Spleen (tissue), 11 donors: ENCODE data around the gene COL23A1. TPM values are rescaled to one million over a fixed set of nuclear protein-coding genes. Genes with fewer than 3 reads are reported as not detected.

Experiments
- DNase-seq: peaks from one replicate; pipeline ENCODE4 v3.0.0-alpha.2; 2020
- H3K27ac ChIP-seq, 8 donors: fragments of 200-600 bp; sonication (generic) in 7 of 8; 1 replicate in 4 of 8; 2 replicates in 4 of 8; pipeline versions ENCODE4 v1.5.0 to v1.8.0; 2016 to 2021; ENCODE audit warnings: inconsistent platforms in 4 of 8, mild to moderate bottlenecking in 4 of 8, moderate library complexity in 1 of 8
- H3K27me3 ChIP-seq, 7 donors: fragments of 200-600 bp; sonication (generic) in 6 of 7; replicated peaks in 1 of 7; 1 replicate in 4 of 7; 2 replicates in 3 of 7; pipeline versions ENCODE4 v1.5.0 to v1.8.0; 2016 to 2021; ENCODE audit warnings: inconsistent platforms in 3 of 7, mild to moderate bottlenecking in 1 of 7
- H3K36me3 ChIP-seq, 6 donors: fragments of 200-600 bp; sonication (generic) in 5 of 6; 1 replicate in 4 of 6; 2 replicates in 2 of 6; pipeline versions ENCODE4 v1.5.0 to v1.8.0; 2016 to 2021; ENCODE audit warnings: inconsistent platforms in 2 of 6
- H3K4me1 ChIP-seq, 6 donors: fragments of 200-600 bp; sonication (generic) in 5 of 6; 1 replicate in 3 of 6; 2 replicates in 3 of 6; pipeline versions ENCODE4 v1.5.0 to v1.8.0; 2016 to 2021; ENCODE audit warnings: inconsistent platforms in 3 of 6
- H3K4me3 ChIP-seq, 8 donors: fragments of 200-600 bp; sonication (generic) in 7 of 8; 1 replicate in 4 of 8; 2 replicates in 4 of 8; pipeline versions ENCODE4 v1.5.0 to v1.8.0; 2016 to 2021; ENCODE audit warnings: inconsistent platforms in 4 of 8, mild to moderate bottlenecking in 4 of 8, moderate library complexity in 2 of 8
- H3K9me3 ChIP-seq, 8 donors: fragments of 200-600 bp; sonication (generic) in 7 of 8; 1 replicate in 4 of 8; 2 replicates in 4 of 8; pipeline versions ENCODE4 v1.5.0 to v1.8.0; 2016 to 2021; ENCODE audit warnings: inconsistent platforms in 4 of 8
- POLR2A ChIP-seq, 3 donors: fragments of 450-650 bp; IDR thresholded peaks; one replicate each; pipeline ENCODE4 v1.5.1; 2017; ENCODE audit warnings: antibody characterized with exemption in 3 of 3, mild to moderate bottlenecking in 1 of 3
- POLR2AphosphoS5 ChIP-seq, 3 donors: sonication (generic); formaldehyde crosslinking; IDR thresholded peaks; one replicate each; pipeline ENCODE4 v1.5.1; 2017; ENCODE audit warnings: antibody characterized with exemption in 3 of 3
- WGBS, 5 donors: extraction: QIAGEN DNeasy Blood & Tissue Kit in 3 of 5; methylation state at CpG; one replicate each; pipeline versions ENCODE4 v1.1.5 to v1.1.7; 2013 to 2018; 5-methylcytosine and 5-hydroxymethylcytosine counted together
- intact Hi-C: fragments of 100-400 bp; cut with DNase I; formaldehyde crosslinking; loops from one replicate; pipeline ENCODE4 v1.15.0; 2023; ENCODE audit warnings: low total_unique reads
- polyA plus RNA-seq, 3 donors: library from polyadenylated mRNA; stranded (reverse); fragments of 200-250 nt; gene quantifications; one replicate each; pipeline ENCODE4 v1.2.1, GENCODE V29; 2013
- total RNA-seq, 7 donors: library from RNA; depleted of rRNA in 3 of 7; stranded (reverse); fragments of >200 nt in 3 of 7; fragmentation: NEBNext Ultra II Directional in 4 of 7; extraction: Animal tissue kit (Norgen Biotek cat#: 25700) in 4 of 7; gene quantifications; one replicate each; pipeline versions ENCODE4 v1.1.0 to v1.2.1, GENCODE V29; 2016 to 2021
- TF ChIP-seq, protein P1 (sequence below), 11 experiments: fragments of 200-600 bp in 7 of 11; fragments of 450-650 bp in 4 of 11; sonication (generic) in 4 of 11; IDR thresholded peaks in 8 of 11; conservative IDR thresholded peaks in 3 of 11; 1 replicate in 7 of 11; 2 replicates in 4 of 11; pipeline versions ENCODE4 v1.4.0 to v1.8.0; 2016 to 2021; ENCODE audit warnings: antibody characterized with exemption in 11 of 11, inconsistent platforms in 4 of 11, mild to moderate bottlenecking in 1 of 11
- donor health status: healthy with polysubstance abuse.
- donor health status: DM: no; HTN: no; CAD: no; lungs with moderate emphysema.
- donor health status: DM: no; HTN: no; CAD: no.
- donor health status: Bipolar disorder and iron deficiency.
- donor health status: healthy.
- donor health status: DM: no; HTN: no; CAD: no.
- donor health status: DM: yes; HTN: yes; CAD: no.

COL23A1 gene
- total and polyA plus RNA-seq, 10 donors = 0.63 to 3.8 (median 1.9) TPM

DNA sequence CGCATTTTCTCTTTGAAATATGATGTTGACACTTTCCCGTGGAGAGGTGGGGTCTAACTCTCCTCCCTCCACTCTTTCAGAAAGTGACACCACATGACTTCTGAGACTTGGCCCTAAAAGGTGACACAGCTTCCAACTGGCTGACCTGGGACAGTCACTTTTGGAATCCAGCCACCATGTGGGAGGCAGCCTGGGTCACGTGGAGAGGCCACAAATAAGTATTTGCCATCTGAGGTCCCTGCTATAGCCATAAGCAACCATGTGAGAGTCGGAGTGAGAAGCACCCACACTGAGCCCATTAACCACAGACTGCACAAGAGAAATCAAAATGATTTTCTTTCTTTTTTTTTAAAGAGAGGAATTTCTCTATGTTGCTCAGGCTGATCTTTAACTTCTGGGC lies 353.5 kb downstream of the COL23A1 start:
- intact Hi-C loops = no loop called here
- H3K9me3 ChIP-seq = no peaks in the 10 kb centered on the region
- peak overlapping the region in 6 of 8 donors; percentile 86 to 93 (median 90) for H3K27ac ChIP-seq
- no peak for TF ChIP-seq POLR2A (IDR thresholded peaks at IDR 0.05)
- TF ChIP-seq, protein P1, sequence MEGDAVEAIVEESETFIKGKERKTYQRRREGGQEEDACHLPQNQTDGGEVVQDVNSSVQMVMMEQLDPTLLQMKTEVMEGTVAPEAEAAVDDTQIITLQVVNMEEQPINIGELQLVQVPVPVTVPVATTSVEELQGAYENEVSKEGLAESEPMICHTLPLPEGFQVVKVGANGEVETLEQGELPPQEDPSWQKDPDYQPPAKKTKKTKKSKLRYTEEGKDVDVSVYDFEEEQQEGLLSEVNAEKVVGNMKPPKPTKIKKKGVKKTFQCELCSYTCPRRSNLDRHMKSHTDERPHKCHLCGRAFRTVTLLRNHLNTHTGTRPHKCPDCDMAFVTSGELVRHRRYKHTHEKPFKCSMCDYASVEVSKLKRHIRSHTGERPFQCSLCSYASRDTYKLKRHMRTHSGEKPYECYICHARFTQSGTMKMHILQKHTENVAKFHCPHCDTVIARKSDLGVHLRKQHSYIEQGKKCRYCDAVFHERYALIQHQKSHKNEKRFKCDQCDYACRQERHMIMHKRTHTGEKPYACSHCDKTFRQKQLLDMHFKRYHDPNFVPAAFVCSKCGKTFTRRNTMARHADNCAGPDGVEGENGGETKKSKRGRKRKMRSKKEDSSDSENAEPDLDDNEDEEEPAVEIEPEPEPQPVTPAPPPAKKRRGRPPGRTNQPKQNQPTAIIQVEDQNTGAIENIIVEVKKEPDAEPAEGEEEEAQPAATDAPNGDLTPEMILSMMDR (IDR thresholded peaks at IDR 0.05 in 8 of 11, conservative IDR thresholded peaks at IDR 0.05 in 3 of 11) = no peak
- no peak for TF ChIP-seq POLR2AphosphoS5 (IDR thresholded peaks at IDR 0.05)
- no peak for DNase-seq
- 26 to 53% (median 34%) methylated on average over 4 of the region's 4 CpGs for WGBS, 5 donors
- H3K4me1 ChIP-seq = peaks cover 27 to 92% (median 85%) of the 10 kb centered on the region in 6 donors
- H3K36me3 ChIP-seq = no peaks in the 10 kb centered on the region
- no peaks in the 10 kb centered on the region for H3K27me3 ChIP-seq
- H3K4me3 ChIP-seq = no peak overlapping the region

DNA sequence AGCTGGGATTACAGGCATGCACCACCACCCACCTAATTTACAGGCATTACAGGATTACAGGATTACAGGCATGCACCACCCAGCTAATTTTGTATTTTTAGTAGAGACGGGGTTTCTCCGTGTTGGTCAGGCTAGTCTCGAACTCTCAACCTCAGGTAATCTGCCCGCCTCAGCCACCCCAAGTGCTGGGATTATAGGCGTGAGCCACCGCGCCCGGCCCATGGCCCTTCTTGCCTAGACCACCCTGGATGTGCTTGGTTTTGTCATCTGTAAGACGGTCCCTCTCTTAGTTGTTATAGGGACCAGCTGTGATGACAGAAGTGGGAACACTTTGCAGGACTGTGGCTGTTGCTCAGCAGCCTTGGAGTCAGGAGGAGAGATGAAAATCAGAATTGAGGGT lies 354.1 kb downstream of the COL23A1 start:
- DNase-seq = no peak
- no peaks in the 10 kb centered on the region for H3K9me3 ChIP-seq
- 81 to 95% (median 90%) methylated on average over 9 of the region's 9 CpGs for WGBS, 5 donors
- TF ChIP-seq, protein P1 (IDR thresholded peaks at IDR 0.05 in 8 of 11, conservative IDR thresholded peaks at IDR 0.05 in 3 of 11) = no peak
- no peak for TF ChIP-seq POLR2A (IDR thresholded peaks at IDR 0.05)
- TF ChIP-seq POLR2AphosphoS5 (IDR thresholded peaks at IDR 0.05) = no peak
- H3K27ac ChIP-seq = peak overlapping the region in 4 of 8 donors; percentile 86 to 91 (median 88)
- H3K4me3 ChIP-seq = no peak overlapping the region
- no peaks in the 10 kb centered on the region for H3K27me3 ChIP-seq
- H3K4me1 ChIP-seq = peaks cover 33 to 92% (median 85%) of the 10 kb centered on the region in 6 donors
- peaks cover 0 to 3% (median 0%) of the 10 kb centered on the region in 6 donors for H3K36me3 ChIP-seq
- intact Hi-C loops = no loop called here

DNA sequence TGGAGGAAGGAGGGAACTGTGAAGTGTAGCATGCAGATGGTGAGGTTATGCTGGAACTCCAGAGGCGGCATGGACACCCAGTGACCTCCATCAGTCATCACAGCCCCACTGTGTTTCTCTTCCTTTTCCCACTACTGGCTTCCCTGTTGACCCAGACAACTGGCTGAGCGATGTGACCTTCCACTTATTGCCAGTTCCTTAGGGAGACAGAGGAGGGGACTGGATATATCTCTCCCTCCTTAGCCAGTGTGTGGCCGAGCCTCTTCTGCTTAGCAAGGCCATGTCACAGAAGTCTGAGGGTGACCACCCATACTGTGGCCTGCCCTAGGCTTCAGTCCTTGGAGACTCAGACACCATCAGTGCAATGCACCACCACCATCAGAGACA lies 354.6 kb downstream of the COL23A1 start:
- DNase-seq = peak; percentile 54
- H3K27ac ChIP-seq = no peak overlapping the region
- intact Hi-C loops = no loop called here
- TF ChIP-seq POLR2AphosphoS5 (IDR thresholded peaks at IDR 0.05) = no peak
- TF ChIP-seq, protein P1 (IDR thresholded peaks at IDR 0.05 in 8 of 11, conservative IDR thresholded peaks at IDR 0.05 in 3 of 11) = no peak
- no peak for TF ChIP-seq POLR2A (IDR thresholded peaks at IDR 0.05)
- no peaks in the 10 kb centered on the region for H3K9me3 ChIP-seq
- 69 to 90% (median 76%) methylated on average over 3 of the region's 3 CpGs for WGBS, 5 donors
- H3K36me3 ChIP-seq = peaks cover 0 to 8% (median 0%) of the 10 kb centered on the region in 6 donors
- no peak overlapping the region for H3K4me3 ChIP-seq
- H3K27me3 ChIP-seq = no peaks in the 10 kb centered on the region
- peaks cover 38 to 92% (median 85%) of the 10 kb centered on the region in 6 donors for H3K4me1 ChIP-seq

DNA sequence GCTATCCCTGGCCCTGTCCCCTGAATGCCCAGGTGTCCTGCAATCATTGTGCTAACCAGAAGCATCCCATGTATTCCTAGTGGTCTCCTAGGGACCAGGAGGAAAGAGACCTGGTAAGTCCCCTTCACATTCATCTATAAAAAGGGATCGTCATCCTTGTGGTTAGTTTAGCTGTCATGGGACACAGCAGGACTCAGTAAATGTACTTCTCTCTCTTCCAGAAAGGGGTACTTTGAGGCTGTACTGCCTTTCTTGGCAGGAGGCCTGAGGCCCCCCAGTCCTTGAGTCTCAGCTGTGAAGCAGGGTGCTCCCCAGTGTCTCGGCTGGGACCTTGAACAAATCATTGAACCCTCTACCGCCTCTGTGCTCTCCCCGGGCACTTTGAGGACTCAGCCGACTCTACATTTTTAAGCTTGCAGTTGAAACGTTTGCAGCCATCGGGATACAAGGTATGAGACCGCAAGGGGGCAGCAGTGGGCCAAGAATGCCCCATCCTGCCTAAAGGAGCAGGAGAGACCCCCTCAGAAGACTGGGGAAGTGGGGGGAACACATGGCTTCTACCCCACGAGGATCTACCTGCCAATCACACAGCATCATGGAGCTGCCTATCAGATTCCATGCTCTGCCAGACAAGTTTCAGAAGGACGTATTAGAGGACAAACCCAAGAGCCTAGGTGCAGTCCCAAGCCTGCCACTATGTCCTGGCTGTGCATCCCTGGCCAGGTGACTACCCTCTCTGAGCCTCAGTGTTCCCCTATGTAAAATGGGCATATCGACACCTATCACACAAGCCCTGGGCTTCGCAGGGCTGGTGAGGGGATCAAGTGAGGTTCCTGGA lies 355.2 kb downstream of the COL23A1 start:
- Histone ChIP-seq H3K4me3 (no peak overlapping the region), H3K27ac (peak overlapping the region in 3 of 8 donors; percentile 16 to 48 (median 43)), H3K27me3 (no peaks in the 10 kb centered on the region), H3K4me1 (peaks cover 37 to 92% (median 85%) of the 10 kb centered on the region in 6 donors), H3K9me3 (no peaks in the 10 kb centered on the region), H3K36me3 (peaks cover 0 to 15% (median 4%) of the 10 kb centered on the region in 6 donors)
- intact Hi-C loops = no loop called here
- TF ChIP-seq, protein P1 (IDR thresholded peaks at IDR 0.05 in 8 of 11, conservative IDR thresholded peaks at IDR 0.05 in 3 of 11) = peak; percentile 49 to 89 (median 78)
- TF ChIP-seq POLR2A (IDR thresholded peaks at IDR 0.05) (no peak), POLR2AphosphoS5 (IDR thresholded peaks at IDR 0.05) (no peak)
- WGBS, 5 donors = 23 to 27% (median 25%) methylated on average over 11 to 12 of the region's 12 CpGs
- peak; percentile 91 for DNase-seq
